ENCODE measurements around the gene USP9Y. TPM values are rescaled to one million over a fixed set of nuclear protein-coding genes. Genes with fewer than 3 reads are reported as not detected.

USP9Y gene
- polyA plus RNA-seq, 2 of the 4 experiments (the other 2 are of a cell fraction), result 6.2 to 28.8 TPM

GRCh38 chrY:12700087-12700486 is 944 bp upstream of the USP9Y start:
- ATAC-seq (no peak), FAIRE-seq (no peak), DNase-seq (ENCODE audit: low read depth in 1 of 2, low spot score in 1 of 2) (no peak)
- WGBS (ENCODE audit: missing lambda C conversion rate), result 82% methylated on average over 2 of the region's 2 CpGs
- H3K9me3 ChIP-seq, result no peaks in the 10 kb centered on the region
- H3K27ac ChIP-seq, result no peak overlapping the region
- POLR2A ChIA-PET, result no interaction called here
- H3K4me1 ChIP-seq, result no peaks in the 10 kb centered on the region
- no peak overlapping the region for H3K4me2 ChIP-seq
- H3K4me3 ChIP-seq, result no peak overlapping the region
- CTCF ChIA-PET, result no interaction called here
- no peak for TF ChIP-seq HES2 (IDR thresholded peaks at IDR 0.05)
- TF ChIP-seq RAD21 (conservative IDR thresholded peaks at IDR 0.05 in 1 of 2, IDR thresholded peaks at IDR 0.05 in 1 of 2), result no peak
- TF ChIP-seq JUNB (IDR thresholded peaks at IDR 0.05), result no peak
- TF ChIP-seq RCOR1 (IDR thresholded peaks at IDR 0.05; ENCODE audit: low read depth, low read length), result no peak
- TF ChIP-seq POLR2AphosphoS2 (conservative IDR thresholded peaks at IDR 0.05; ENCODE audit: low read length), result no peak
- TF ChIP-seq RARB (CRISPR knock-in tag; IDR thresholded peaks at IDR 0.05), result no peak
- TF ChIP-seq ESRRA (IDR thresholded peaks at IDR 0.05; ENCODE audit: borderline replicate concordance, low read length), result no peak
- TF ChIP-seq MAZ (IDR thresholded peaks at IDR 0.05; ENCODE audit: borderline replicate concordance, low read depth, low read length), result no peak
- no peak for TF ChIP-seq CTCF (IDR thresholded peaks at IDR 0.05)
- no peak for TF ChIP-seq ZSCAN20 (CRISPR knock-in tag; IDR thresholded peaks at IDR 0.05)
- no peak for TF ChIP-seq CBX8 (IDR thresholded peaks at IDR 0.05)
- TF ChIP-seq EP300 (IDR thresholded peaks at IDR 0.05), result no peak
- TF ChIP-seq HEYL (CRISPR knock-in tag; IDR thresholded peaks at IDR 0.05), result no peak
- no peak for TF ChIP-seq ZNF302 (CRISPR knock-in tag; IDR thresholded peaks at IDR 0.05)
- no peak for TF ChIP-seq GATA3 (IDR thresholded peaks at IDR 0.05; ENCODE audit: borderline replicate concordance)
- TF ChIP-seq CHD2 (IDR thresholded peaks at IDR 0.05; ENCODE audit: low read length, partially characterized antibody), result no peak
- TF ChIP-seq HOXB13 (CRISPR knock-in tag; IDR thresholded peaks at IDR 0.05; ENCODE audit: low read depth), result no peak
- TF ChIP-seq, protein P1, sequence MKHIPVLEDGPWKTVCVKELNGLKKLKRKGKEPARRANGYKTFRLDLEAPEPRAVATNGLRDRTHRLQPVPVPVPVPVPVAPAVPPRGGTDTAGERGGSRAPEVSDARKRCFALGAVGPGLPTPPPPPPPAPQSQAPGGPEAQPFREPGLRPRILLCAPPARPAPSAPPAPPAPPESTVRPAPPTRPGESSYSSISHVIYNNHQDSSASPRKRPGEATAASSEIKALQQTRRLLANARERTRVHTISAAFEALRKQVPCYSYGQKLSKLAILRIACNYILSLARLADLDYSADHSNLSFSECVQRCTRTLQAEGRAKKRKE (CRISPR knock-in tag; IDR thresholded peaks at IDR 0.05; ENCODE audit: low read depth), result no peak
- TF ChIP-seq CEBPB (IDR thresholded peaks at IDR 0.05), result no peak
- TF ChIP-seq BHLHE40 (IDR thresholded peaks at IDR 0.05; ENCODE audit: low read depth, low read length), result no peak

DNA sequence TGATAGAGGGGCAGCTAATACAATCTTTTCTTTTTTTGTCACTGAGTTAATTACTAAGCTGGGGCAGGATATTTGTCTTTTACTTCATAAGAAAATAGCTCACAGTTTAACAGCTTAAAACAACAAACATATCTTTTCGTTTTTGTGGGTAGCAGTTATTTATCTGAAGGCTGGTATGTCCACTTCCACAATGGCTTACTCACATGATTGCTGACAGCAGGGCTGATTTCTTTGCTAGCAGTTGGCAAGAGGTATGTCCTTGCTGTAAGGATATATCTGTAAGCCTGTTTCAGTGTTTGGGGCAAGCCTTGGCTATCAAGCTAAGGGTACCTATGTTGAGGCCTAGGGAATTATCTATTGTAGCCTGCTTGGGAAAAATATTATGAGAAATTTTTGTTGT is 1.1 kb downstream of the USP9Y start:
- FAIRE-seq (no peak), DNase-seq (ENCODE audit: low read depth in 1 of 2, low spot score in 1 of 2) (no peak), ATAC-seq (no peak)
- WGBS (ENCODE audit: missing lambda C conversion rate), result 43% methylated on average over 1 of the region's 1 CpG
- Histone ChIP-seq H3K4me2 (no peak overlapping the region), H3K27ac (no peak overlapping the region), H3K4me1 (no peaks in the 10 kb centered on the region), H3K4me3 (no peak overlapping the region), H3K9me3 (no peaks in the 10 kb centered on the region)
- CTCF ChIA-PET, result no interaction called here
- POLR2A ChIA-PET, result no interaction called here
- no peak for TF ChIP-seq HDAC2 (IDR thresholded peaks at IDR 0.05)
- TF ChIP-seq HES2 (IDR thresholded peaks at IDR 0.05), result no peak
- no peak for TF ChIP-seq RCOR1 (IDR thresholded peaks at IDR 0.05; ENCODE audit: low read depth, low read length)

DNA sequence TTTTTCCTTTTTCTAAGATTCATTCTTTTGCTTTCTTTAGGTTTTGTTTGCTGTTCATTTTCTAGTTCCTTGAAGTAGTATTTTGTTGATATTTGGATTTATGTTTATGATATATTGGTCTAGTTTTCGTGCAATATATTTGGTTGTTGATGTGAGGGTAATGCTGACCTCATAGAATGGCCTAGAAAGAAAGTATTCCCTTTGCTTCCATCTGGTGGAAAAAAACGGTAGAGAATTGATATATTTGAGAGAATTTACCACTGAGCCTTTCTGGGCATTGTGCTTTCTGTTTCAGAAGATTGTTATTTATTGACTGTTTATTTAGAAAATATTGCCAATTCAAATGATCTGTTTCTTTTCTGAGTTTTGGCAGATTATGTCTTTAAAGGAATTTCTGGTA is 9.4 kb downstream of the USP9Y start:
- ATAC-seq, result no peak
- Histone ChIP-seq H3K4me2 (no peak overlapping the region), H3K9me3 (no peaks in the 10 kb centered on the region), H3K4me1 (no peaks in the 10 kb centered on the region), H3K4me3 (no peak overlapping the region), H3K27ac (no peak overlapping the region)
- CTCF ChIA-PET, result no interaction called here
- 29% methylated on average over 2 of the region's 2 CpGs for WGBS (ENCODE audit: missing lambda C conversion rate)
- no peak for DNase-seq (ENCODE audit: low read depth in 1 of 2, low spot score in 1 of 2)
- POLR2A ChIA-PET, result no interaction called here
- no peak for FAIRE-seq
- TF ChIP-seq E2F6 (IDR thresholded peaks at IDR 0.05; ENCODE audit: borderline replicate concordance, low read depth) (no peak), POLR2A (IDR thresholded peaks at IDR 0.05; ENCODE audit: low read length) (no peak), FOXS1 (CRISPR knock-in tag; IDR thresholded peaks at IDR 0.05) (no peak), ZSCAN20 (CRISPR knock-in tag; IDR thresholded peaks at IDR 0.05) (no peak), FOSB (CRISPR knock-in tag; IDR thresholded peaks at IDR 0.05) (no peak), JUNB (IDR thresholded peaks at IDR 0.05) (no peak), EP300 (IDR thresholded peaks at IDR 0.05) (no peak), NR3C1 (IDR thresholded peaks at IDR 0.05) (no peak), JUN (IDR thresholded peaks at IDR 0.05) (no peak), CEBPB (IDR thresholded peaks at IDR 0.05) (no peak), PHF8 (IDR thresholded peaks at IDR 0.05; ENCODE audit: borderline replicate concordance, low read depth) (no peak), NFE2L2 (conservative IDR thresholded peaks at IDR 0.05; ENCODE audit: low read length) (no peak), MYC (IDR thresholded peaks at IDR 0.05; ENCODE audit: borderline replicate concordance, low read length) (no peak)
